Globus pallidus (tissue), 1 donor: ENCODE data around the gene ADGRL3.
A peak's percentile ranks its signal among the peaks of the same experiment; 100 is the strongest.

Experiments
- DNase-seq: peaks from one replicate; pipeline ENCODE4 v3.0.0-alpha.2; 2015; ENCODE audit warnings: low spot score

Gene ADGRL3

DNA sequence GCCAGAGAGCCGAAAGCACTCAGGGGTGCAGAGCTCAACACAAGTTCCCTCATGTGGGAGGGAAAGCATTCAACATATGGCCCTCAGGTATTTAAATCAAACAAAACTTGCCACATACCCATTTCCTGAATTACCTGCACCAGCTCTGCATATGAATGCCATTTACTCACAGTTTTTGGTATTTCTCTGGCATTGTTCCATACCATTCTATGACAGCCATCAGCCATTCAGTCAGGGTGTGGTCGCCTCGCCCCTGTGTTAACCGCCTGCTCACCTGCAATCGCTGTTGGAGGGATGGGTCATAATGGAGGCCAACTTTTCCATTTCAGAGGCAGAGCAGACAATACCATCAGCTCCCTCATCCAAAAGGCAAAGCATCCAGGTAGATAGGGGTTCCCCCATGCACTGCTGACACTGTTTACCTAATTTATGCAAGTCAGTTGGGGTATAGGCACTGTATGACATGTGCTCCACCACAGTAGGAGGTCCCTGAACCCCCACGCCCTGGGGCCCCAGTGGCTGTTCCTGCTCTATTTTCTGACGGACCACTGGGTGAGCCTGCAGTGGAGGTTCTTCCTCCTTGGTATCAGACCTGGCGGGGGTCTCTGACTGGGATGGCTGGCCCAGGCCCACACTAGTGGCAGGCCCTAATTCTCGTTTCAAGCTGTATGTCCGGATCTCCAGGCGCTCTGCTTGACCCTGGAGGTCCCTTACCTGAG, 227.1 kb downstream of the ADGRL3 start:
- DNase-seq, result no peak

DNA sequence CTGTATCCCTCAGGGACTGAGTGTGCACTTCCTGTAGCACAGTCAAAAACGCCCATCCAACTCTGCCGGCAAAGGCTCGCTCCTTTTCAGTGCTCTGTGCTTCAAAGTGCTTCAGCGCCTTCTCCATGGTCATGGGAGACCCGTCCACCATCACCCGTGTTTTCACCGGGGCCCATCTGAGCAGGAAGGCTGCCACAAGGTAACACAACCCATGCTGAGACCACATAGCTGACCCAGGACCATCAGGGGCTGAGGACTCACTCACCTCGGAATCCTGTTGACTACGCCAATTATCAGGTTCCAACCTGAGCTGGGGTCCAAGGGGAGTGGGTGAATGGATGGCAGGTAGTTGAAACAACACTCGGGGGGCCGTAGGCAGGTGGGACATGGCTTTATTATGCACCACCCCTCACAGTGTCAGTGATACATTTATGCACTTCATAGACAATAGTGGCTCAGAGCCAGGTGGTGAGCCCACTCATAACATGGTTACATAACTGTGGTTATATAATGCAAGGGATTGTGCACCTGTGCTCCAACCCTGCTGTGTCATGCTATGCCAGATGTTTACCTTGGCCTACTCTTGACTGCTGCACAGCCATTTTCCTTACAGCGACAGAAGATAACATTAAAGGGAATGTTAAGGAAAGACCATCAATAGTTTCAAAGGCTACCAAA, 227.8 kb downstream of the ADGRL3 start:
- DNase-seq, result no peak

DNA sequence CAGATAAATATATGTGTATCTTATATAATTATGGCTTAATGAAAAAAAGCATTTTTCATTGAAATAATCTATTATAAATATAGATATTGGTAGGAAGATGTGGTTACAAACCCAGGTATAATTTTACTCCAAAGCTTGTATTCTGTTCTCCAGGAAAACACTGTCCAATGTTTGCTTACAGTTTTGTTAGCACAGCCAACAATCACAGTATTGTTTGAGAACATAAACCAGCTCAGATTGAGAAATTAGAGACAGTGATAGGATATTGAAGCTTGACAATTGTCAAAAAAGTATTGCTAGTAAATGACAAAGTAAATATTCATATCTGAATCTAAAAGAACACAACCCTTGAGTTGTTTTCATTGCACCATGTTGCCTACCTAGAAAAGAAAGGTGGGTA, 228.8 kb downstream of the ADGRL3 start:
- DNase-seq, result peak; percentile 55

DNA sequence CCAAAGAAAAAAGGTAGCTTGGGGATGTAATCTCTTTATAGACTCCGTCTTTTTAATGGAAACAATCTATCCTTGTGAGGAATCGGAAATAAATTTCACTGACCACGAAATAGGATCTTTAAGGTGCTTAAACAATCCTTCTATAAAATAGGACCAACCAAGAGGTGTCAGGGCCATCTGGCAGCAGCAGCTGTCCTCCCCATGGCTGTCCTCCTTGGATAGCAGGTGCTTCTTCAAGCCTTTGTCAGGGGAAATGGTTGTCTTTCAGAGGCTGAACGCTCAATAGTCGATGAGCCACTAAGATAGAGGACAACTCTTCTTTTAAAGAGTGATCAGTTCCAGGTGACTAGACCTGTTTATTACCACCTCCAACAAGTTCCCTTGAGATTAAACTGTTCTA, 231.0 kb downstream of the ADGRL3 start:
- DNase-seq, result no peak

DNA sequence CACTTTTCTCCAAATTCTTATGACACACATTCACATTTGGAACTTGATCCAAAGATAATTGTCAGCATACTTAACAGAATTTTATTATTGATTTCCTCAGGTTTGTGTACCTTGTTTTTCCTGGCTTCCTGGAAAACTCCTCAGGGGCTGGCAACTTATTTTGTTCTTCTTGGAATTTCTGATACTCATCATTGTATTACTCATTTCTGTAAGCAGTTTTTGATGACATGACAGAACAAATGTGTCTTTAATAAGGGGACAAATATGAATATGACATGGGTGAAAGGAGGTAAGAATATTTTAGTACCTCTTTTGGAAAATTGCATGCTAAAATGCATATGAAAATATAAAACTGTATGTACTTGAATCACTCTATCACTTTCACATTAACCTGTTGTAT, 237.8 kb downstream of the ADGRL3 start:
- DNase-seq, result no peak

DNA sequence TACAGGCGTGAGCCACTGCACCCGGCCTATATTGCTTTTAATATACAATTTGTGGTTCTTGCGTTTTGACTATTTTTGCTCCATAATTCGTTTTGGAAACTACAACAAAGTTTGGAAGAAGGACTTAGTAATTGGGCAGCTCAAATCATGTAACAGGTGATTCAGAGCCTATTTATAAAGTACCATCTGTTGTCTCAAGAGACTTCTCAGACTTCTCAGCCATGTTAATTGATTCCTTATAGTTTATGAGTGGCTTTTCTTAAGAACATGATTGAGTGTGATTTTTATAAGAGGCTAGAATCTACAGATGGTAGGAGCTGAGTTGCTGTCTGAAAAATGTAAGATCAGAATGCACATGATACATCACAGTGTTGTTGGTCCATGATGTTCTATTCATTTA, 240.2 kb downstream of the ADGRL3 start:
- no peak for DNase-seq

DNA sequence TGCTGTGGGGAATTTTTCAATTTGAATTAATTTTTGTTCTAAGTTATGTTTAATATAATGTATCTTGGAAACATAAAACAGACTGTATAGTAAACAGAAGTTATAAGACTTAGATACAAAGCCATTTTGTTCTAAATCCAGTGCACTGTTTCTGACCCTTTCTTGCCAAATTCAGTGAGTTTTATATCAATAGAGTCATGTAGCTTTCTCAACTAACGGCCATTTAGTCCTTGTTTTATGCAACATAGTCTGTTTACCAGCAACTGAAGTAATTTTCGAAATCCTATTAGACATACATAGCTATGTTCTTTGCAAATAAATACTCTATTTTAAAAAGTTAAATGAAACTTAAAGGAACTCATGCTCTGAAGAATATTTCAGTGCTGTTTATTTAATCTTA, 242.8 kb downstream of the ADGRL3 start:
- no peak for DNase-seq

DNA sequence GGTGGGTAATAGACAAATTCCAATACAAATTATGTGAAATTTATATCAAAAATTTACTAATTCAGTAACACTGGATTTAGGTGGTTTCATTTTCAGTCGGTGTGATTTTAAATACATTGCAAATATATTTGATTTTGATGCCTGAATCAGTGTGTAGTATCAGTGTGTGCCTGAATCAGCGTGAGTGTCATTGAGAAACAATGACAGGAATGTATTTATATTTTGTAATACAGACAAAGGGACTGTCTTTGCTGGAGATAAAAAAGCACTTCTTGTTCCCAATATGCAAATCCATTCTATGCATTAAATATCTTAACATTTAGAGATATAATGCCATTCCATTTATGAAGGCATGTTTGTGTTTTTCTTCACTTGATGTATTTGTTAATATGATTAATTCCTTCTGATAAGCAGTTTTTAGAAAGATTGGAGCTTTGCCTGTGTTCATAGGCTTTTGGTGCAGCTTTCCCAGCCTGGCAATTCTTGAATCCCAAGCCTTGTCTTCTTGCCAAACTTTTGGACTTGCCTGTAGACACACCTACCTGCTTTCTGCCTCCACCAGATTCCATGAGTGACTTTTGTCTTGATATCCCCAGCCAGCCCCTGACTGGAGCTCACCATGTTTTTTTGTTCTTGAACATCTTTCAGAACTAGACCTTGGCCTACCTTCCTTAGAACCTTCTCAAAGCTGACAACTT, 243.8 kb downstream of the ADGRL3 start:
- DNase-seq, result peak; percentile 18

DNA sequence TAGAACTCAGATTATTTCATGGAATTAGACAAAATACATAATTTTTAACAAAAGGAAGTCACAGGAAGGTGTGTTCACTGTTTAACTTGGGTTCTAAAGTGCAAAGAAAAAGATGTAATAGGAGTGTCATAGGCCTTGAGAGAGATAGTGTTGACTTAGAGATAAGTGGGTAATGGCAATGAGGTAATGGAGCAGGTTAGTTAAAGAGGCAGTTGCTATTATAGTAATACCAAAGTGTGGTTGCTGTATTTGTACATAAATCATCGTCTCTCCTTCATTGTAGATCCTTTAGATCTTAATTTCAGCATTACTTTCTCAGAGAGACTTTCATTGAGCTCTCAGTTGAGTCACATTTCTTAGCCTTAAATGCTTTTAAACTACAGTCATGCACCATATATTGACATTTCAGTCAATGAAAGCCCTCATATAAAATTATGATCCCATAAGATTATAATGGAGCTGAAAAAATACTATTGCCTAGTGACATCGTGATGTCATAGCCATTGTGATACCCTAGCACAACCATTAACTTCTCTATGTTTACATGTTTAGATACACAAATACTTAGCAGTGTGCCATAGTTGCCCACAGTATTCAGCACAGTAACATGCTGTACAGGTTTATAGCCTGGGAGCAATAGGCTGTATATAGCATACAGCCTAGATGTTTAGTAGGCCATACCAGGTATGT, 245.4 kb downstream of the ADGRL3 start:
- DNase-seq, result no peak

DNA sequence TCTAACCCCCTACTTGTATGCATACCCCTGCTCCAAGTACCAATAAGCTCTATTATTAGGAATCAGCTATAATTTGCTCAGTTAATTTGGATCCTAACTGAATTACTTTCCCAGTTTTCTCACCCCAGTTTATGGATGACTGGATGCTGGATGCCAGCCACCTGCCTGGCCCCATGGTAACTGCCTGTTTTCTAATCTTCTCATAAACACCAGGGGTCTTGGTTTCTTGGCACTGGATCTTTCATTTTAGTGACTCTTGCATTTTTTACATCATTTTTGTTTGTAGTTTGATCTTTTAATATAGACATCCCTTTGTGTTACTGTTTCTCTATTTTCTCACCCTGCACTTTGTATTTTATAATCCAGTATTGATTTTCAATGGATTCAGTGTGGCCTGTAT, 246.8 kb downstream of the ADGRL3 start:
- DNase-seq, result no peak

DNA sequence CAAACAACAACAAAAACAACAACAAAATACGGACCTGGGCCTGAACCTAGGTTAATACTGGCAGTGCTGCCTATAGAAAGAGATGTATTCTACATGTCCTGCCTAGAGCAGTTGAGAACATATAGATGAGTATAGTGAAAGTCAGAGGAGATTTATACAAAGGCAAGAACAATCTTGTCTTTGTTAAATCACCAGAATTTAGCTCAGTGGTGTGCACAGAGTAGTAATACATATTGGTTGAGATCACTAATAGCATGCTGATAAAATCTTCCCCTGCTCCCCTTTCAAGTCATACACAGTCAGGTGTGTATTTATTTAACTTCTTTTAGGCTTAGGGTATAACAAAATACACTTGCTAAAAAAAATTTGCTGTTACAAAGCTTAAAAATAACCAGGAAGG, 247.8 kb downstream of the ADGRL3 start:
- no peak for DNase-seq

DNA sequence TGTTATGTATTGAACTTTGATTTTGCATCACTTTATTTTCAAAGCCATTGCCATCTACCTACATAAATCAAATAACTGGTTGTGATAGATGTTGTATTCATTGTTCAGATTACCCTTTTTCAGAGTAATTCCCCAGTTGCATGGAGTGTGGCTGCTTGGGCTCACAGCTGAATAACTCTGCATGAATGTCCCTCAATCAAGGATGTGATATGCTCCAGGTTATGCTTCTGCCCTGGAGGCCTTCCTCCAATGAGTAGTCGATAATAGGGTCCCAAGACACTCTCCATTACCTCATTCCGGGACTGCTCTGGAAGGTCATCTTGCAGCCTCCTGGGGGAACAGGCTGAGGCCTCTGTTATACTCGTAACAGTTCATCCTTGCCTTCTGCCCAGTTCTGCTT, 251.8 kb downstream of the ADGRL3 start:
- DNase-seq, result no peak

DNA sequence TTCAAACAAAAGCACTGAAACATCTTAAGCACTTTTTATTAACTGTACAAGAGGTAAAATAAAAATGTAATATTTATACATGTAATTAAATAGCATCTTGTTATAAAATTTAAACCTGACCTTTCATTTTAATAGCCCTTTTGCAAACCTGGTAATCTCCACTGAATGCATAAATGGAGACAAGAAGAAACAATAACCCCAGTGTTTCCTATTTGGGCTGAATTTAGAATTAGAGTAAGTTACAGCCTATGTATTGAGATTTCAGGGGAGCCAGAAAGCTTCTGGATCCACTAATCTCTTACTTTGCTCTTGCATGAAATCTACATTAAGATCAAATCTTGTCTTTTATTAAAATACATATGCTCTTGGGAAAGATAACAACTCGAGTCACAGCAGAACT, 261.8 kb downstream of the ADGRL3 start:
- no peak for DNase-seq

DNA sequence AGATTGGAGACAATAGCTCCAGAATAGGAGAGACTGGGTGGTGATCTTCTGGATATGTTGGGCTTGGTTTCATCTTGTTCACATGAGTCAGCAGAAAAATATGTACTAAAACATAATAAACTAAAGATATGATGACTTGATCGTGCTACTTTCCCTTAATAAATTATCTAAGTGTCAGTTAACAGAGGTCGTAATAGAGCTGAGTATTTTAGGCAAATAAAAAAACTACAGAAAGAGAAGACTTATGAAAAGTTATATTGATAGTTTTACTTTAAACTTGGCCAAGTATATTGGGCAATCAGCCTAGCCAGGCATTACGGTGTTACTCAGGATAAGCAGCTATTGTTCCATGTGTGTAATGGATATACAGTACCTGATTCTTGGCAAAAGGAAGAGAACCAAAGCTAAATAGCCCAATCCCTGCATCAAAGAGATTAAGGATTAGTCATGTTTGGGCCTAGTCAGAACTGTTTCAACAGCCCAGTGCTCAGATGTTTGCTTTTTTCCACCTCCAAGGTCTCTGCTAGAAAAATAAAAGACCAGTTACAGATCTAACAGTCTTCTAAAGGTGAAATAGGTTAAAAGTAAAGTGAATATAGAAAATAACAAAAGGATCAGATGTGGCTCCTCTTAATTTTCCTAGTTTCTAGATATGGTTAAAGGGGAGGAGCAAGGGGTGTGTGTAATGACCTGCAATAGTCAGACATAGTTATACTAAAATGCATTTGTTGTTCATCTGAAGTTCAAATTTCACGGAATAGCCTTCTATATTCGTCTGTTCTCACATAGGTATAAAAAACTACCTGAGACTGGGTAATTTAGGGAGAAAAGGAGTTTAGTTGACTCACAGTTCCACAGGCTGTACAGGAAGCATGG, 262.6 kb downstream of the ADGRL3 start:
- DNase-seq, result no peak

DNA sequence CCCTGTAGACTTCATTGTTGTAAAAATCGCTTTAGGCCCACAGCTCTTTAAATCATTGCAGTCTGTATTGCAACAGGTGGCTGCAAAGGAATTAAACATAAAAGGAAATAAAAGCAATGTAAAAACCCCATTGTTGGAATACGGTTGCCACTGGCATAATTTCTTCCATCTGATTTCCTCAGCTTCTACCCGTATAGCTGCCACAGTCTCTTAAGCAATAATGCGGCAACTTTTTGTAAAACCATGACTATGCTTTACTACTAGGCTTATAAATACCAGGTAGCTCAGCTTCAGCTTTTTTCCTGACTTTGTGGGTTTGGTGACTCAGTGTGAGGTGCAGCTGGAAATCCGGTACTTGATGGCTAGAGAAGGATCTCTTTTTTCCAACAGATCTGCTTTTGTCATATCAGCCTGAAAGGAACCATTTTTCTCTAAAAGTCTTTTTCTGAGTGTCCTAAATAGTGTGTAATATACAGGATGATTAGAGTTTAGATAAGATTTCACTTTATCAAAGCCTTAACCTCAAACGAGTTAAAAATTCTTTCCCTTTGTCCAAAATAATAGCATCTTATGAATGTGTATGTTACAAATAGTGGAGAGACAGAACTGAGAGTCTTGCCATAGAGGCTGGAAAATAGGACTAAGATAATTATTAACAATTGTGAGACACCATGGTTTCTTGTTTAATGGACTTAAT, 268.0 kb downstream of the ADGRL3 start:
- peak; percentile 28 for DNase-seq

DNA sequence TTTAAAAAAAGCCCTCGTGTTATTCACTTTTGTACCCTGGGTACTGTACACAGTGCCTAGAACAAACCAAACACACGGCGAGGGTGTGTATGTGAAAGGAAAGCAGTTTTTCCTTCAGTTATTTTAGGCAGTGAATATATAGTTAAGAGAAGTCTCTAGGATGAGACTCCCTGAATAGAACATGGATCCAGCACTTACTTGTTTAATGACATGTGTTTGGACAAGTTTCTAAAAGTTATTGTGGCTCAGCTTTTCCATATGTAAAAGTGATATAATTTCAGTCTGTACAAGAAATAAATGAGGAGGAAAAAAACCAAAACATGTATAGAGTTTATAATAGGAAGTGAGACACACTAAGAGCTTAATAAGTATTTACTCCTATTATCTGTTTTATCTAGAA, 273.2 kb downstream of the ADGRL3 start:
- DNase-seq, result no peak

DNA sequence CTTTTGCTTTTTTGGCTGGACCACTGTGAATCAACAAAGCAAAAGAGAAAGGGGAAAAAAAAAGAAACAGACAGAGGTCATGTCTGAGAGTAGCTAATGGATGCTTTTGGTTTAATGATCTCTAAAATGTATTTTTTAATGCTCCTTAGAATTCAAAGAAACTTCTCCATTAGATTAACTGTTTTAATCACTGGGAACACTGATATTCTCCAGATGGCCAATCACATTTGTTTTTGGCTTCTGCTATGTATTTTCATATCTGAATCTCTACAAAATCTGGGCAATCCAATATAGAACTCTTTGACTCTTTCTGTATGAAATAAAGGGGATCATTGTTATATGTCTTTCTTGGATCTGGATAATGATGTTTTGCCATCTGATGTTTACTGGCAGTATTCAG, 278.2 kb downstream of the ADGRL3 start:
- DNase-seq, result no peak

DNA sequence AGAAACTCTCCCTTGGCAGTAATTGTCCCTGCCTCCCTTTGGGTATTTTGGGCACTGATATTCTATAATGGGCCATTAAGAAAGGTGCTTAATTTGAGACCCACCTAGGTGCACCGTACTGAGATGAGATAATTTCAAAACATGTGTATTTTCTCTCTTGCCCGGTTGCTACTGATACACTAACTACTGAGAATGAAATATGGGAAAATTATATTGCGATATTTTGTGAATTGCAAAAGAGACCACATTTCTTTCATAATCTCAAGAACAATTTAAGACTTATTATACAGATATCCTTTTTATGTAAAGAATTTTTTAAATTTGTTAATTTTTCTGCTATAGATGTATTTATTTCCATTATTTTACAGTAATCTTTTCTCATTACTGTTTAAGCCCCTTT, 284.9 kb downstream of the ADGRL3 start:
- no peak for DNase-seq

DNA sequence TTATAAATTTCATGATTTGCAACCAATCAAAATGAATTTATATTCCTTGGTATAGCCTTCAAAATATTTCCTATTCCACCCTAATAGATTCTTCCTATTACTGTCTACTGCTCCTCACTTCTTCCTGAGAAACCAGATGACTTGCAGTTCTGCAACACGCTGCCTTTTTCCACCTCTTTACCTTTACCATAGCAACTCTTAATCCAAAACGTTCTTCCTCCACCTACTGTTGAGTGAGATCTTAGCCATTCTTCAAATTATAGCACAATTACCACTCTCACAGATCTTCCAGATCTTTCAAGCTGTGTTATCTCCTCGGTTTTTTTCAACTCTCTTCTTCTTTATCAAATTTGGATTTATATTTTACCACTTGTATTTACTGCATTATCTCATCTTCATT, 289.8 kb downstream of the ADGRL3 start:
- DNase-seq, result no peak

DNA sequence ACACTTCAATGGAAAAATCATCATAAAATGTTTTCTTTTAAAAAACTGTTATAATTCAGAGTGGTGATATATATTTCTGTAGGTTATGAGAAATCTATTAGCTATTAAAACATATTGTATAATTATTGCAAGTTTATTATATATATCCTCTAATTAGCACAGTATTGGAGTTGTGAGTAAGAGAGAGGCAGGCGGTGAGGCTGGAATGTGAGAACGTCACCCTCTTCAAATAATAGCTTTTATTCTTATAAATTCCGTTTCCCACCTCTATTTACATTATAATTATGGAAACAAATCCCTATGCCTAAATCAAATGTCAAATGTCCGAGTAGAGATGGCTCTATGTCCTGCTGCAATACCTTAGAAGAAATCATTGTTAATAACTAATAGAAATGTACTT, 292.9 kb downstream of the ADGRL3 start:
- no peak for DNase-seq

DNA sequence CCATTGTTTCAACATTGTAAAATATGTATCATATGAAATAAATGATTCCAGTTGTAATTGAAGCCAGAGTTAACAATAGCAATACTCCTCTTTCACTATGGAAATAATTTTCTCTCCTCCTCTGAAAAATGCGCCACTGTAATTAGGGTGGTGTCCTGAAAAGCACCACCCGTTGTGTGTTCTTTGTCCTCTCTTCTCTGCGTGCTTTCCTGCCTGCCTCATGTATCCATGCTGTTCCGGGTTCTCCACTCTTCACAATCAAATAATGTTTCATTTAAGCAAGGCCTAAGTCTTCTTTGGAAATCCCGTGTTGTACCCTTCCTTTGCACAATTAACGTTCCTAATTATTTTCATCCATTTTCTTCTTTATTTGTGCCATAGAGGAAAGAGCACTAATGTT, 293.3 kb downstream of the ADGRL3 start:
- no peak for DNase-seq
